ENCODE data around the gene POC1A. TPM values are rescaled to one million over a fixed set of nuclear protein-coding genes. Genes with fewer than 3 reads are reported as not detected.
"Not testable (repeated sequence)": the region's sequence is repeated elsewhere in the genome, so short reads cannot be mapped to it uniquely, and the experiment has no call there.

The POC1A gene
- total RNA-seq, 2 donors from 2014 or later = 1.9 to 2.4 TPM

DNA sequence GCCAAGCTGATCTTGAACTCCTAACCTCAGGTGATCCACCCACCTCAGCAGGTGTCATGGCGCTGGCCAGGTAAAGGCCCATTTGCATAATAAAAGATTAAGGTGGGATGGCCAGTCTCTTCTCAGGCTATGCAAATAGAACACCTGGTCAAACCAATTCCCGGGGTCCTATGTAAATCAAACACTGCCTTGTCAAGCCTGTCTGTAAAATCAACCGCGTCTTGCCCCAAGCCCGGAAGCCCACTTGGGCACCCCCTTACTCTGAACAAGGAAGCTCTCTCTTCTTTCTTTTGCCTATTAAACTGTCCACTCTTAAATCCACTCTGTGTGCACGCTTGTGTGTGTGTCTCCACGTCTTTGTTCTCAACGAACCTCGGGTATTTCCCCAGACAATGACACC lies 13.0 kb upstream of the POC1A start:
- DNase-seq (no peak), ATAC-seq (no peak)
- intact Hi-C loops (cut with DNase I) = no loop called here

- intact Hi-C loops (cut with DNase I) = no loop called here
- ATAC-seq = no peak
- no peak for DNase-seq
Observed at GRCh38 chr3:52162250-52162872, 8.1 kb upstream of the POC1A start.

GRCh38 chr3:52159503-52159902 lies 5.3 kb upstream of the POC1A start:
- DNase-seq = no peak
- ATAC-seq = no peak
- intact Hi-C loops (cut with DNase I) = no loop called here

DNA sequence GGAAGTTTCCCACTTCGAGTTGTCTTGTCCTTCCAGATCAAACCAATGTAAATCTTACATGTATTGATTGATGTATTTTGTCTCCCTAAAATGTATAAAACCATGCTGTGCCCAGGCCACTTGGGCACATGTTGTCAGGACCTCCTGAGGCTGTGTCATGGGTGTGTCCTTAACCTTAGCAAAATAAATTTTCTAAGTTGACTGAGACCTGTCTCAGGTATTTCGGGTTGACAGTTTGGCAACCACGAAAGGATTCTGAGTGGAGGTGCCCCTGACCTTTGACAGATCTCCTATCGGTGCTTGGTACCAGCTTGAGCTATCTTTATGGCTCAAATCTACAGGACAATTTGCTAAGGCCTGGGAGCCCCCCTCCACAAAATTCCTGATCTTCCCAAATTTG lies 1.7 kb upstream of the POC1A start:
- ATAC-seq = no peak
- intact Hi-C loops (cut with DNase I) = loop anchor here in 1 of 2 donors (2.0 kb wide), 1 partner anchor 39 kb away; no protein-coding TSS in a partner anchor
- no peak for DNase-seq

DNA sequence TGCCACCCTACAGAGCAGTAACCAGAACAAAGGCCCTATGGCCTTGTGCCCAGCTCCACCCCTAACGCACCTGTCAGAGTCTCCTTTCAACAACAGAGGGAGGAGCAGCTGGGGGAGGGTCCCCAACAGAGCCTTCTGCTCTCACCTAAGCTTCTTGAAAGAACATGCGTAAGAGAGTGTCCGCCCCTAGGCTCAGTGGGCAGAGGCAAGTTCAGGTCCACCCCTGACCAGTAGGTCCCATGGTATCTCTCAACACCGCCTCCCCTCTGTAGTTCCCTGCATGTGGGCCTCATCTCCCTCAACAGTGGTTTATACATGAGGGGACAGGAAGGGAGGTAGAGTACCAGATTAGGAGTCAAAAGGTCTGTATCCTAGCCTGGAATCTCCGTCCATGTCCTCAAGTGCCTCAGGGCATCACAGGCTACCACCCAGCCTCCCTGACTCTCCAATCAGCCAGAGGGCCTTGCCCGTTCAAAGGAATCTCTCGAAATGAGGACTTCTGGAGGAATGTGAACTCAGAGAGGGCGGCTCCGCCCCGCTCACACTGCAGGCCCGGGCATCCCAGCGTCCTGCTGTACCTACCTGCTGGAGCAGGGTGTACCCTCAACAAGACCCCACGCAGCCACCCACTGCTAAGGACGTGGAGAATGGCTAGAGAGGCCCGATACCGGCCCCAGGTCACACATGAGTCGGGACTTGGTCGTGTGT lies 680 bp downstream of the POC1A start:
- intact Hi-C loops (cut with DNase I) = loop anchor here in 1 of 2 donors (2.0 kb wide), 1 partner anchor 41 kb away; no protein-coding TSS in a partner anchor
- ATAC-seq (peak; percentile 3 to 4), DNase-seq (no peak)

GRCh38 chr3:52151991-52152390 lies 2.2 kb downstream of the POC1A start:
- intact Hi-C loops (cut with DNase I); DNase-seq; ATAC-seq: not testable (repeated sequence)

- DNase-seq (no peak), ATAC-seq (no peak)
- intact Hi-C loops (cut with DNase I) = no loop called here
Observed at GRCh38 chr3:52150860-52151259, 3.4 kb downstream of the POC1A start.

- ATAC-seq (no peak), DNase-seq (no peak)
- intact Hi-C loops (cut with DNase I) = no loop called here
Observed at GRCh38 chr3:52150357-52150756, 3.9 kb downstream of the POC1A start.

DNA sequence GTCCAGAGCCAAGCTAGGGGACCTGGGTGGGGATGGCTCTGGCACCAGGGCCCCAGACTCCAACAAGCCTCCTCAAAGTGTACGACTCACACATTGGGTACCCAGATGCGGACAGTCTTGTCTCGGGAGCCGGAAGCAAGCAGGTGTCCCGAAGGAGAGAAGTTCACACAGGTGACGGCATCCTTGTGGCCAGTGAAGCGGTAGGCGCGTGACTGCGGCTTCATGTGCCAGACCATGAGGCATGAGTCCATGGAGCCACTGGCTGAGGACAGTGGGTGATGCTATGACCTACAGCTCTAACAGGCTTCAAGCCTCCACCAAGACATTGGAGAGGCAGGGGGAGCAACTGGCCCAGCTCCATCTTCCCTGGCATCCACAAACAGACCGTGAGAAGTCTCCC lies 4.5 kb downstream of the POC1A start:
- no peak for DNase-seq
- no peak for ATAC-seq
- intact Hi-C loops (cut with DNase I) = no loop called here

- DNase-seq (no peak), ATAC-seq (no peak)
- intact Hi-C loops (cut with DNase I) = no loop called here
Observed at GRCh38 chr3:52149021-52149420, 5.2 kb downstream of the POC1A start.

GRCh38 chr3:52147804-52148203 lies 6.4 kb downstream of the POC1A start:
- intact Hi-C loops (cut with DNase I) = no loop called here
- ATAC-seq (no peak), DNase-seq (no peak)

GRCh38 chr3:52146811-52147210 lies 7.4 kb downstream of the POC1A start:
- ATAC-seq = no peak
- intact Hi-C loops (cut with DNase I) = no loop called here
- no peak for DNase-seq

DNA sequence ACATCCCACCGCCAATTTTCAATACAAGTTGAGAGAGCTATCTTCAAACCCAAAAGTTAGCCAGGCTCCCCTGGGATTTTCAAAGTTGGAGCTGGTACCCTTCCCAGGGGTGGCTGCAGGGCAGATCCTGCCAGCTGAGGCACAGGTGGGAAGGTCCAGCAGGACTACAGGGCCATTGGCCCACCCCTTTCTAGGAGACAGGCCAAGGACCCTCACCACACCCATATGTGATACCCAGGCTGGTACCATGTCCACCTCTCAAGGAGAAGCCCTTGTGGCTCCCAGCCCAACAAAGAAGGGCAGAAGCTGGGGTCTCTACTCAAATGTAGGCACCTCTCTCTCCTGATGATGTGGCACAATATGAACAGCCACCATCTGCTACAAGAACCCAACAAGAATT lies 8.0 kb downstream of the POC1A start:
- intact Hi-C loops (cut with DNase I) = no loop called here
- ATAC-seq (no peak), DNase-seq (no peak)

DNA sequence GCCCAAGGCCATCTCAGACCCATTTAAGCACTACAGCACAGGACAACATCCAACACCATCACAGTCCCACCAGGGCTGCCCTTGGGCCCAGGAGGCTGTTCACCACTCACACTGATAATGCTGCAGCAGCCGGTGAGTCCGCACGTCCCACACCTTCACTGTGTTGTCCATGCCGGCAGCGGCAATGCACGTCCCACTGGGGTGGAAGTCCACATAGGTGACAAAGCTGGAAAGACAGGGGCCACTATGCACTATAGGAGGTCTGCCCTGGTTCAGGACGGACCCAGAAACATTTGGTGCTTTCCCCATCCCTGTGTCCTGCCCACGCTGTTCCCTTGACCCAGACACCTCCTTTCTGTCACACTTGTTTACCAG lies 8.5 kb downstream of the POC1A start:
- ATAC-seq (no peak), DNase-seq (no peak)
- intact Hi-C loops (cut with DNase I) = loop anchor here in 1 of 2 donors (2.0 kb wide), 1 partner anchor 145 kb away; no protein-coding TSS in a partner anchor

DNA sequence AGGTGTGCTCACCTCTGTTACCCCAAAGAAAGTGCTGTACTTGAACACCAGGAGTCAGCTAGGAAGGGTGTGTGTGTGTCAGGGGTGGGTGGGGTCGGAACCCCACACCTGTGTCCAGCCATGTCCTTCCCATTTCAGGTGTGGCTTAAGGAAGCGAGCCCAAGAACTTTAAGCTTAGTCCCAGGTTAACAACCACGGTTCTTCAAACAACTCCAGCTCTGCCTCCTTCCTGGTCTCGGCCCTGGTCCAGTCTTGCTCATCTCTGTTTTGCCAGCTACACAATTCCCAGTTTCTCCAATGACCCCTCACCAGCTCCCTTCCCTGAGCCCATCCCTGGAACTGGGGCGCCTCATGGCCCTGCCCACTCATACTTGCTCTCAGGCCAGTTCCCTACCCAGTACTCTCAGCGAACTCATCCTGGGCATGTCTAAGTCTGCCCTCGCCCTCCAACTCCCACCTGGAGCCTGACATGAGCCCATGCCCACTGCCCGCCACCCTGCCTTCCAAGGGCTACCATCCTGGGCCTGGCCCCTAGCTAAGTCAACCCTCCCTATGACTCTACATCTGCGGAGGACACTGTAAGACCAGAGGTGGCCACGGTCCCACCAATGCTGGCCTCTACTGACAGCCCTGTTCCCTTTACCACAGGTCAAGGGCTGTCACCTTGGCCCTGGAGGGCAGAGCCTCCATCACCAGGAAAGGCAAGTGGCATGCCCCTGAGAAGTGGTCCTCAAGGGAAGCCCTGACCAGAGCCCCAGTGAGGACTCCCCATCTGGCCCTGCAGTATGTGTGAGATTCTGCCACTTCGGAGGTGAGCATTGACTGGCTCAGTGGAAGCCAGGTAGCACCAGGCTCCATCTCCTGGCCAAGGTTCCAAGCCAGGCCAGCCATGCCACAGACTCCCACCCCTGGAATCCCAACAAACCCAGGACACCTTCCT lies 9.2 kb downstream of the POC1A start:
- ATAC-seq = no peak
- intact Hi-C loops (cut with DNase I) = loop anchor here (1.0 to 2.0 kb wide), 2 partner anchors 144 kb away; no protein-coding TSS in a partner anchor
- DNase-seq = no peak

DNA sequence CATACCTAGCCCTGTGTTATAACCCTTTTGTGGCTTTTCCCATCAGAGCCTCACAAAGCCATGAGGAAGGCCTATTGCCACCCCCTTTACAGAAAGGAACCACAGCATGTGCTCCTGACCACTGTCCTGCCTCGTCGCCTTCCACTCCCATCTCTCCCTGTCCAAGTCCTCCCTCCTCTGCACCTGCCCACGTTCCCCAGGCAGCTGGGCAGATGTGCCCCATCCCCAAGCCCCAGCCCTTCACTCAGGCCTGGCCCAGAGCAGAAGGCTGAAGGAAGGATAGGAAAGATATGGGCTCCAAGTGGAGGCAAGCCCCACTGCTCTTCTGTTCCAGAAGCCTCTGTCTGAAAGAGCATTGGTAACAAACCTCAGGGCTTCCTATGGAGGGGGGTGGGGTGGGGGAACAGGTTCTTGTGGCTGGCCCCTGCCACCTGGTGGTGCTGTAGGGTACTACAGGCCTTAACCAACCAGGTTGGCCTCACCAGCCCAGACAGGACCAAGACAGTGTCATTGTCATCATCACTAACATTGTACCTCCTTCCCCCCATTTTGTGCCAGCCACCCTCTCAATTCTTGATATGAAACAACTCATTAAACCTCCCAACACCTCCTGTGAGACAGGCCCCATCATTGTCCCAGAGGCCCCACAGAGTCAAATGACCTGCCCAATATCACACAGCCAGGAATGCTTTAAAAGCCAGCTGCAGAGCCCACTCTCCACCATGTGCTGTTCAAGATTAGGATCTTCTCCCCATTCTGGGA lies 10.0 kb downstream of the POC1A start:
- intact Hi-C loops (cut with DNase I) = loop anchor here (1.0 to 2.0 kb wide), 2 partner anchors 143 kb away; no protein-coding TSS in a partner anchor
- ATAC-seq = peak; percentile 77 to 84
- peak; percentile 90 for DNase-seq

DNA sequence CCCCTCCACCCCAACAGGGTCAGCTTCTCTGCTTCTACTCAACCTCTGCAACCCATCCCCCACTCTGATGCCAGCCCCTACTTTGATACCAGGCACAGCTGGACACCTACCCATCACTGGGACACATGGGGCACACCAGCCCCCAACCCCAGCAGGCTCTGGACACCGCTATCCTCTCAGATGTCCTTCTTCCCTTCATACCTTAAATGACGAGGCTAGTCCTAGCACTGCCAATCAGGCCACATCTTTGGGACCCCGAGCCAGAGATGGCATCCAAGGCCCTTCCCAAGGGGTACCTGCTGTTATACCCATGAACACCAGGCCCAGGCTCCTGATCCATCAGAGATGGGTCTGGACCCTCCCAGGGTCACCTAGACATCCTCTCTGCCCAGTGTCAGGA lies 10.6 kb downstream of the POC1A start:
- DNase-seq (no peak), ATAC-seq (no peak)
- intact Hi-C loops (cut with DNase I) = loop anchor here (1.0 to 2.0 kb wide), 2 partner anchors 142 to 143 kb away; no protein-coding TSS in a partner anchor

- intact Hi-C loops (cut with DNase I) = no loop called here
- ATAC-seq = no peak
- DNase-seq = no peak
Observed at GRCh38 chr3:52143156-52143555, 11.1 kb downstream of the POC1A start.

- intact Hi-C loops (cut with DNase I) = loop anchor here in 1 of 2 donors (2.0 kb wide), 1 partner anchor 87 kb away; no protein-coding TSS in a partner anchor
- ATAC-seq (no peak), DNase-seq (no peak)
Observed at GRCh38 chr3:52141751-52142150, 12.5 kb downstream of the POC1A start.

Measured in left cardiac atrium (tissue), 4 donors.